NCI-H748 treated with DMSO at 0.1 percent for 48 hours (cell line): ENCODE measurements around the gene B4GALNT1.

Source experiments
- DNase-seq: peaks from one replicate; lab custom pipeline; 2025; lab: John Stamatoyannopoulos, UW

B4GALNT1 gene

DNA sequence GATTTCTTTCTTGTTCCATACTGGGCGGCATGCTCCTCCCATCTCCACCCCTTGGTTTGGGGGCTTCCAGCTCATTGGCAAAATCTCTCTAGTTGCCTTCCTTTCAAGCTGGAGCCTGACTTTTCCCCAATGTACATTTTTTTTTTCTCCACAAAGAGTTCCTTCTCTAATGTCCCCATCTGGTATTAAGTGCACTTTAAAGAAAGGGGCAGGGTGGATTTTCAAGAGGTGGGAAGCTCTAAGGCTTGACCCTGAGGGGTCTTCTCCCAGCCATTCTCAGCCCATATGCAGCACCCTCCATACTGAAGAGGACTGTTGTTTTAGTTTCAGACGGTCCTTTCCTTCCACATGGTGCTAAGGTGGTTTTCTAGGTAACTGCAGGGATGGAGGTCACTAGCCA, 47.8 kb downstream of the B4GALNT1 start:
- no peak for DNase-seq

DNA sequence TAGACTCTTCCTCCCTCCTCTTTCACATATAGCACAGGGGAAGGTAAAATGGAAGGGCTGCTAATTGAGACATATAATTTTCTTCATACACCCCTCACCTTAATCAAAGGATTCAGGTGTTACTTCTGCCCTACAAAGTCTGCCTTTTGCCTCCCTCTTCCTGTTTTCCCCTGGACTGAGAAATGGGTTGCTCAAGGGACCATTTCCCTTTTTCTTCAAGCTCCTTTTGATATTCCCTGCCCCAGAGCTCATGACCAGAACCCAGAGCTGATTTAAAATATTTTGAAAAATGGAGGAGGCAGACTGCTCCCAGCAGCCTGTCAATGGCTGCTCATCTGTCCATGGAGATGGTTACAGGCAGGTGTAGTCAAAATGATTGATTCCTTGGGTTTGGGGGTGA, 48.3 kb downstream of the B4GALNT1 start:
- DNase-seq = no peak

- no peak for DNase-seq
These were observed 49.0 kb downstream of the B4GALNT1 start for GRCh38 chr12:57584050-57584449.

- DNase-seq = peak; percentile 70
These were observed 49.8 kb downstream of the B4GALNT1 start for GRCh38 chr12:57583008-57583831.

DNA sequence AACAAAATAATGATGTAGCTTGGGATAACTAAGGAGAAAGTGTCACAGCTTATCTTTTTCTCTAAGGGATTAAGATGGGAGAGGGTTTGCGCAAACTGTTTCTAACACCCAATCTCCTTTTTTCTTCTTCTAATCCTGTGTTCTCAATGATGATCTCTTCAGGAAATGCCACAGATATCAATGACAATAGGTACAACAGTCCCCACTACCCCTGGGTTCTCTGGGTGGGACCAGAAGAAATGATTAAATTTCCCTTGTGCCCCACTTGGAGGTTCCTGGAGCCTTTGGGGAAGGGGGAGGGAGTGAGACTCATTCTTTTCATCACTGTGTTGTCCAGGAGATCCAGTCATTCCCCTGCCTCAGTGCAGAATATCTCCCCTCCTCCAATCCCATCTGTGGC, 50.6 kb downstream of the B4GALNT1 start:
- no peak for DNase-seq

DNA sequence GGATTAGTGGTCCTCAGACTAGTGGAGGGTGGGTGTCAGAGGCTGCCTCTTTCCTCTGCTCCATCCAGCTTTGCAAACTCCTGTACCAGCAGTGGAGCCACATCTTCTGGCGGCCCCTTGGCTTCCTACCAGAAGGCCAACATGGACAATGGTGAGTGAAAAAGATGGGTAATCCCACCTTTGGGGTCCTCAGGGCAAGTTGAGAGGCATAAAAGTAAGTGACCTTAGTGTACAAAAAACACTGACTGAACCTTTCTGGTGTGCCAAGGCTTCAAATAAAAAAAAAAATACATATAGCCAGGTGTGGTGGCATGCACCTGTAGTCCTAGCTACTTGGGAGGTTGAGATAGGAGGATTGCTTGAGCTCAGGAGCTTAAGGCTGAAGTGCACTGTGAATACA, 51.2 kb downstream of the B4GALNT1 start:
- no peak for DNase-seq

DNA sequence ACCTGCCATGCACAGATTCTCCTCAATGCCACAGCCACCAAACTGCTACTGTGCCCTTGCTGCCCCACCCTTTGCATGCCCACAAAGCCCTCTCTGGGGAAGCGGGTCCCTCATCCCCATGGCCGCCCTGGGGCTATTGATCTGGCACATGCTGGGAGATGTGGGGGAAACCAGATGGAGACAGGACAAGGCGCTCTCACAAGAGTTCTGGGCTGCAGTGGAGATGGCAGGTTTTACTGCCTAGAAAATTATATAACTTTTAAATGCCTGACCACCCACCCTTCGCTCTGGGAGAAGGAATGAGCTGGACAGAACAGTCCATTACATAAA, 52.6 kb downstream of the B4GALNT1 start:
- no peak for DNase-seq

DNA sequence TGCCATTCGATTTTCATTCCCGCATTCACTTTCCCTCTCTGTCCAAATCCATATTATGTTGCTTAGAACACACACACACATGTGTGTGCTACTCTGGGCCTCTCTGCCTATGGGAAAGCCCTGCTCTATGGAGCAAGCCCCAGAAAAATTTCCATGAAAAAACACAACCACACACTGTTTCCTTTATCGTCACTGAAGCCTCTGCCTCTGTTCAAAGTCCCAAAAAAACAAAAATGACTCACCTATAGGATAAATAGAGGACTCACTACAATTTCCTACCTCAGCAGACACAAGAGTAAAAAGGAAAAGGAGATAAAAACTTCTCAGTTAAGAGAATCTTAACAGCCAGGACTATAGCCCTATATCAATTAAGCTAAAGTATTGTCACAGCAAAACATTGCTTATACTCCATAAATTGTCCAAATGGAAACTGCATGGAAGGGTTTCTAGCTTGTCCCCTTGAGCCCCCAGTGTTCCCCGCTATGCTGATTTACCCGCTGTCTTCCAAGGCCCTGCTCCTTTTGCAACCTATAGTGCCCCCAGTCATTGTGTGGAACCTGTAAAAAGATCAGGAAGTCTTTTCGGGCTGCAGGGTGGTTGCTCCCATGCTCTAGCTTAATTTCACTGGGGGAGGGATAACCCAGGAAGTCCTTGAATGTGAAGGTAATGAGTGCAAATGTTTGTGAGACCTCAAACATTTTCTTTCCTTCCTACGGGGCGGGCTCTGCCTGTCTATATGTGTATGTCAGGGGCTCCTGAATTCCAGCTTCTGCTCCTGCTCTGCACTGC, 53.1 kb downstream of the B4GALNT1 start:
- no peak for DNase-seq

DNA sequence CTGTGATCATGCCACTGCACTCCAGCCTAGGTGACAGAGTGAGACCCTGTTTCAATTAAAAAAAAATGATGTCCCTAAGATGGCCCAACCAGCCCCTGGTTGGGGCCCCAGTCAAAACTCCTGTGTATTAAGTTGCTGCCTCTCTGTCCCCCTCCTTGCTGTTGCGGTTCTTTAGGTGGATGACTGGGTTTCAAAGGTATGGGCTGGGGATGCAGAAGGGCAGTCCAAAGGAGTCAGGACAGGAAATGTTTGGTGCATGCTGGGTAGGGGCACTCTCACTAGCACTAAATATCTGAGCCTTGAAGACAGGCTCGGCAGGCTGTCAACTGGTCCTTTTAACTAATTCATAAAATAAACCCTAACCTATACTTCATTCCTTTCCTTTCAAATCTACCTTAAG, 54.0 kb downstream of the B4GALNT1 start:
- no peak for DNase-seq

GRCh38 chr12:57577981-57578758, 54.8 kb downstream of the B4GALNT1 start:
- DNase-seq = no peak

DNA sequence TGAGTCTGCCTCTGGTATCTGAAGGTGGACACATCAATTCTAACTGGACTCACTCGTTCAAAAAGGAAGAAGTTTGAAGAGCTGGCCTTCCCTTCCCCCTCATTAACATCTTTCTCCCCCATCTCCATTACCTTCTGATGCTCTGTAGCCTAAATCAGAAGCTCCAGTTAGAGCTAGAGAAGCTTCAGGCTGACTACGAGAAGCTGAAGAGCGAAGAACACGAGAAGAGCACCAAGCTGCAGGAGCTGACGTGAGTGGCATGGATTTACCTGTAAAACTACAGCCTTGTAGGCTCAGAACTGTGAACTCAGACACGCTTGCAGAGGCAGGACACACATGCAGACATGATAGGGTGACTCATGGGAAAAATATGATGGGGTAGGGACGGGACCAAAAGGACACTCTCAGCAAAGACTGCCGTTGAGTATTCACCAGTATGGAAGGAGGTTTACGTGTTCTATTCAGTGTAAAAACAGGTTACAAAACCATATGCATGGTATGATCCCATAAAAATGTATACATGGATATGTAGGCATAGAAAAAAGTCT, 56.3 kb downstream of the B4GALNT1 start:
- DNase-seq = no peak
